H9 (cell line): ENCODE data around the gene SMNDC1. TPM values are rescaled to one million over a fixed set of nuclear protein-coding genes. Genes with fewer than 3 reads are reported as not detected.

Experiments
- DNase-seq: peaks from one replicate; pipeline ENCODE4 v3.0.0-alpha.2; 2017
- H2AFZ ChIP-seq: one replicate; pipeline ENCODE4 v1.6.1; 2013; ENCODE audit warnings: mild to moderate bottlenecking, low read length, control low read depth, moderate library complexity
- H2AK5ac ChIP-seq: 2 replicates; pipeline ENCODE4 v1.6.1; 2013; ENCODE audit warnings: low read length, control low read depth, mixed read lengths; ENCODE audit not compliant: insufficient read length
- H2BK120ac ChIP-seq: one replicate; pipeline ENCODE4 v1.6.1; 2013; ENCODE audit warnings: low read depth, mild to moderate bottlenecking, low read length, control low read depth, inconsistent platforms; ENCODE audit not compliant: poor library complexity, severe bottlenecking
- H2BK12ac ChIP-seq: 2 replicates; pipeline ENCODE4 v1.6.1; 2013; ENCODE audit warnings: low read length, control low read depth, mixed read lengths, low read depth; ENCODE audit not compliant: insufficient read length
- H2BK15ac ChIP-seq: 2 replicates; pipeline ENCODE4 v1.6.1; 2013; ENCODE audit warnings: low read depth, low read length, control low read depth
- H2BK20ac ChIP-seq: one replicate; pipeline ENCODE4 v1.6.1; 2013; ENCODE audit warnings: low read depth, mild to moderate bottlenecking, low read length, control low read depth, inconsistent platforms; ENCODE audit not compliant: poor library complexity, severe bottlenecking
- H2BK5ac ChIP-seq: 2 replicates; pipeline ENCODE4 v1.6.1; 2013; ENCODE audit warnings: low read length, control low read depth, mixed read lengths; ENCODE audit not compliant: insufficient read length
- H3K14ac ChIP-seq: 2 replicates; pipeline ENCODE4 v1.6.1; 2013; ENCODE audit warnings: low read length, control low read depth; ENCODE audit not compliant: insufficient read depth
- H3K18ac ChIP-seq: 2 replicates; pipeline ENCODE4 v1.6.1; 2013; ENCODE audit warnings: low read depth, mild to moderate bottlenecking, mixed read lengths, low read length, control low read depth; ENCODE audit not compliant: insufficient read length
- H3K23ac ChIP-seq: 2 replicates; pipeline ENCODE4 v1.6.1; 2013; ENCODE audit warnings: low read length, control low read depth, mixed read lengths, low read depth; ENCODE audit not compliant: insufficient read length
- H3K23me2 ChIP-seq: 2 replicates; pipeline ENCODE4 v1.6.1; 2013; ENCODE audit warnings: low read depth, mild to moderate bottlenecking, mixed read lengths, low read length, control low read depth; ENCODE audit not compliant: insufficient read length, poor library complexity, severe bottlenecking
- H3K27ac ChIP-seq: 2 replicates; pipeline ENCODE4 v1.5.1; 2013; ENCODE audit warnings: low read length, control low read depth, mixed read lengths, low read depth; ENCODE audit not compliant: insufficient read length
- H3K27me3 ChIP-seq: 2 replicates; pipeline ENCODE4 v1.6.1; 2013; ENCODE audit warnings: low read length, control low read depth, inconsistent platforms; ENCODE audit not compliant: insufficient read depth
- H3K4ac ChIP-seq: 2 replicates; pipeline ENCODE4 v1.6.1; 2013; ENCODE audit warnings: low read depth, mild to moderate bottlenecking, control low read depth, inconsistent platforms, low read length, moderate library complexity
- H3K4me1 ChIP-seq: 2 replicates; pipeline ENCODE4 v1.6.1; 2013; ENCODE audit warnings: low read length, control low read depth, inconsistent platforms; ENCODE audit not compliant: insufficient read depth
- H3K4me2 ChIP-seq: 2 replicates; pipeline ENCODE4 v1.6.1; 2013; ENCODE audit warnings: low read length, control low read depth, mixed read lengths; ENCODE audit not compliant: insufficient read length, insufficient read depth
- H3K56ac ChIP-seq: 2 replicates; pipeline ENCODE4 v1.6.1; 2013; ENCODE audit warnings: low read depth, mild to moderate bottlenecking, mixed read lengths, low read length, control low read depth; ENCODE audit not compliant: insufficient read length
- H3K79me1 ChIP-seq: 2 replicates; pipeline ENCODE4 v1.6.1; 2013; ENCODE audit warnings: low read depth, mild to moderate bottlenecking, moderate library complexity, low read length, control low read depth, inconsistent platforms; ENCODE audit not compliant: insufficient read depth, poor library complexity, severe bottlenecking
- H3K79me2 ChIP-seq: 2 replicates; pipeline ENCODE4 v1.6.1; 2013; ENCODE audit warnings: low read length, control low read depth, inconsistent platforms; ENCODE audit not compliant: insufficient read depth
- H3K9ac ChIP-seq: 2 replicates; pipeline ENCODE4 v1.6.1; 2013; ENCODE audit warnings: low read length, control low read depth, mixed read lengths; ENCODE audit not compliant: insufficient read length; ENCODE audit errors: extremely low read depth
- H3K9me3 ChIP-seq: one replicate; pipeline ENCODE4 v1.6.1; 2013; ENCODE audit warnings: low read depth, low read length, inconsistent platforms; ENCODE audit not compliant: control insufficient read depth
- H3T11ph ChIP-seq: one replicate; pipeline ENCODE4 v1.6.1; 2013; ENCODE audit warnings: mild to moderate bottlenecking, low read length, control low read depth, inconsistent platforms
- H4K20me1 ChIP-seq: one replicate; pipeline ENCODE4 v1.6.1; 2013; ENCODE audit not compliant: control insufficient read depth, insufficient read length, insufficient read depth
- H4K5ac ChIP-seq: 2 replicates; pipeline ENCODE4 v1.6.1; 2013; ENCODE audit warnings: low read depth, mild to moderate bottlenecking, mixed read lengths, low read length, control low read depth; ENCODE audit not compliant: insufficient read length
- H4K8ac ChIP-seq: replicated peaks from 2 replicates; pipeline ENCODE4 v1.6.1; 2013; ENCODE audit warnings: low read length, control low read depth, mixed read lengths, low read depth; ENCODE audit not compliant: insufficient read length
- H4K91ac ChIP-seq: 2 replicates; pipeline ENCODE4 v1.6.1; 2013; ENCODE audit warnings: low read depth, mild to moderate bottlenecking, moderate library complexity, mixed read lengths, low read length, control low read depth; ENCODE audit not compliant: insufficient read length
- H3K27ac Mint-ChIP-seq, 3 experiments: 2 replicates in 2 of 3; 3 replicates in 1 of 3; pipeline ENCODE4 v1.8.0; 2020 to 2021; ENCODE audit warnings: mixed read lengths in 3 of 3, mild to moderate bottlenecking in 1 of 3, moderate library complexity in 1 of 3
- H3K27me3 Mint-ChIP-seq: 2 replicates; pipeline ENCODE4 v1.8.0; 2021; ENCODE audit warnings: low read depth, mild to moderate bottlenecking, moderate library complexity, mixed read lengths
- H3K36me3 Mint-ChIP-seq, 3 experiments: 2 replicates in 2 of 3; 3 replicates in 1 of 3; pipeline ENCODE4 v1.8.0; 2020 to 2021; ENCODE audit warnings: low read depth in 3 of 3, mixed read lengths in 3 of 3; ENCODE audit not compliant: insufficient read depth in 1 of 3
- H3K4me1 Mint-ChIP-seq, 2 experiments: 2 replicates each; pipeline ENCODE4 v1.8.0; 2020; ENCODE audit warnings: mixed read lengths in 2 of 2
- H3K4me3 Mint-ChIP-seq, 2 experiments: 2 replicates in 1 of 2; 3 replicates in 1 of 2; pipeline ENCODE4 v1.8.0; 2020 to 2021; ENCODE audit warnings: mild to moderate bottlenecking in 2 of 2, mixed read lengths in 2 of 2, moderate library complexity in 1 of 2
- H3K9me3 Mint-ChIP-seq, 2 experiments: 2 replicates in 1 of 2; 3 replicates in 1 of 2; pipeline ENCODE4 v1.8.0; 2020; ENCODE audit warnings: mild to moderate bottlenecking in 2 of 2, mixed read lengths in 2 of 2, moderate library complexity in 1 of 2
- WGBS: extraction: QIAGEN DNeasy Blood & Tissue Kit; methylation state at CpG from one replicate; pipeline ENCODE4 v1.1.7; 2013; ENCODE audit warnings: missing lambda C conversion rate, low lambda C conversion rate, mixed read lengths; ENCODE audit not compliant: insufficient read length; ENCODE audit errors: extremely low coverage; 5-methylcytosine and 5-hydroxymethylcytosine counted together
- total RNA-seq: library from RNA; stranded (reverse); gene quantifications from 2 replicates; pipeline ENCODE4 v1.2.1, GENCODE V29; 2021
- TF ChIP-seq, protein P1 (sequence below): fragments of 200-600 bp; sonication (generic); conservative IDR thresholded peaks from 3 replicates; pipeline ENCODE4 v1.8.0; 2021; ENCODE audit warnings: antibody characterized with exemption, mild to moderate bottlenecking

The SMNDC1 gene
- total RNA-seq, 1 experiment from 2014 or later: 55.7 TPM

DNA sequence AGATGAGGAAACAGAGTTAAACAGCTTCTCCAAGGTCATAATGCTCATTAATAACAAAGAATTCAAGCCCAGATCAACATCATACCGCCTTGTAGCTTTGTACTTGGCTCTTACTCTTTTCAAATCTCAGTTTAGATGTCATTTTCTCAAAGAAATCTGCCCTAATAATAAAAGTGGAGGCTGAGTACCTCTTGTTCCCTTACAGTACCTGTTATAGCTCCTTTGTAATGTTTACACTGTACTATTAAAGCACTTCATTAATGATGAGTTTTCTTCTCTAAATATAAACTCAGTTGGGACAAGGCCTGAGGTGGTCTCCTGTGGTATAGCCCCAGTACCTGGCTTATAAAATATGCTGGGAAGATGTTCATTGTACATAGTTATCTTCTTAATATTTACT lies 7.8 kb downstream of the SMNDC1 start:
- Mint-ChIP-seq H3K27ac (no peak overlapping the region), H3K36me3 (peaks cover 43 to 90% (median 88%) of the 10 kb centered on the region in 3 experiments; a peak in 6 of 7 replicates)
- H2BK15ac ChIP-seq: no peak overlapping the region

More for the DNA sequence above, 7.8 kb downstream of the SMNDC1 start:
- Mint-ChIP-seq H3K4me3 (no peak overlapping the region), H3K4me1 (peaks cover 3% of the 10 kb centered on the region in 2 experiments; a peak in 2 of 4 replicates), H3K9me3 (no peaks in the 10 kb centered on the region), H3K27me3 (no peaks in the 10 kb centered on the region)
- H3K14ac ChIP-seq: no peak overlapping the region
- no peaks in the 10 kb centered on the region for H3K23me2 ChIP-seq
- H4K20me1 ChIP-seq: no peaks in the 10 kb centered on the region
- H3K23ac ChIP-seq: no peak overlapping the region
- TF ChIP-seq, protein P1, sequence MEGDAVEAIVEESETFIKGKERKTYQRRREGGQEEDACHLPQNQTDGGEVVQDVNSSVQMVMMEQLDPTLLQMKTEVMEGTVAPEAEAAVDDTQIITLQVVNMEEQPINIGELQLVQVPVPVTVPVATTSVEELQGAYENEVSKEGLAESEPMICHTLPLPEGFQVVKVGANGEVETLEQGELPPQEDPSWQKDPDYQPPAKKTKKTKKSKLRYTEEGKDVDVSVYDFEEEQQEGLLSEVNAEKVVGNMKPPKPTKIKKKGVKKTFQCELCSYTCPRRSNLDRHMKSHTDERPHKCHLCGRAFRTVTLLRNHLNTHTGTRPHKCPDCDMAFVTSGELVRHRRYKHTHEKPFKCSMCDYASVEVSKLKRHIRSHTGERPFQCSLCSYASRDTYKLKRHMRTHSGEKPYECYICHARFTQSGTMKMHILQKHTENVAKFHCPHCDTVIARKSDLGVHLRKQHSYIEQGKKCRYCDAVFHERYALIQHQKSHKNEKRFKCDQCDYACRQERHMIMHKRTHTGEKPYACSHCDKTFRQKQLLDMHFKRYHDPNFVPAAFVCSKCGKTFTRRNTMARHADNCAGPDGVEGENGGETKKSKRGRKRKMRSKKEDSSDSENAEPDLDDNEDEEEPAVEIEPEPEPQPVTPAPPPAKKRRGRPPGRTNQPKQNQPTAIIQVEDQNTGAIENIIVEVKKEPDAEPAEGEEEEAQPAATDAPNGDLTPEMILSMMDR: no peak
- no peak overlapping the region for H2BK5ac ChIP-seq
- H4K8ac ChIP-seq: no peak overlapping the region
- no peak overlapping the region for H4K91ac ChIP-seq
- H3K18ac ChIP-seq: no peak overlapping the region
- H3K4me1 ChIP-seq: no peaks in the 10 kb centered on the region
- H2AFZ ChIP-seq: no peak overlapping the region
- H3K4me2 ChIP-seq: no peak overlapping the region
- no peaks in the 10 kb centered on the region; the same call in 1 of the 2 replicates for H3K79me2 ChIP-seq
- no peak for DNase-seq
- no peak overlapping the region for H3T11ph ChIP-seq
- H2BK20ac ChIP-seq: no peak overlapping the region
- no peak overlapping the region for H3K9ac ChIP-seq
- H3K27me3 ChIP-seq: no peaks in the 10 kb centered on the region
- H3K9me3 ChIP-seq: no peaks in the 10 kb centered on the region
- H3K4ac ChIP-seq: no peak overlapping the region
- H3K79me1 ChIP-seq: peaks cover 4% of the 10 kb centered on the region
- no peak overlapping the region for H2AK5ac ChIP-seq
- no CpG with 5 or more reads among the region's 1 CpG for WGBS
- no peak overlapping the region for H2BK120ac ChIP-seq
- H3K27ac ChIP-seq: no peak overlapping the region
- H2BK12ac ChIP-seq: no peak overlapping the region
- H4K5ac ChIP-seq: no peak overlapping the region
- no peak overlapping the region for H3K56ac ChIP-seq
